SK-N-SH (cell line): ENCODE results near the gene YY1. TPM values are rescaled to one million over a fixed set of nuclear protein-coding genes. Genes with fewer than 3 reads are reported as not detected.

ENCODE experiments used
- CTCF ChIA-PET: fragments of 300-600, 350-600 bp; formaldehyde crosslinking; extraction: SDS; loops from one replicate; lab custom pipeline; 2021; lab: Yijun Ruan, JAX
- POLR2A ChIA-PET: fragments of 350-600 bp; sonication (Branson Sonifier 250); formaldehyde crosslinking; extraction: SDS; loops from one replicate; lab custom pipeline; 2020; ENCODE audit warnings: antibody characterized with exemption, inconsistent platforms; lab: Yijun Ruan, JAX
- DNase-seq: peaks from one replicate; pipeline ENCODE4 v3.0.0; 2012
- H2AFZ ChIP-seq: fragments of 200-600 bp; sonication (generic); 2 replicates; pipeline ENCODE4 v1.8.1; 2016; ENCODE audit warnings: antibody characterized with exemption, mild to moderate bottlenecking, low read depth
- H3F3A ChIP-seq: fragments of 200-600 bp; sonication (generic); replicated peaks from 2 replicates; pipeline ENCODE3; 2016; ENCODE audit warnings: antibody characterized with exemption, mild to moderate bottlenecking; ENCODE audit not compliant: insufficient read depth
- H3K27ac ChIP-seq, 2 experiments: fragments of 200-500 bp in 1 of 2; fragments of 200-600 bp in 1 of 2; sonication (Bioruptor generic) in 1 of 2; sonication (generic), shearing (Covaris generic) in 1 of 2; 2 replicates each; pipeline versions ENCODE4 v1.5.1 to v1.6.1; 2014 to 2016; ENCODE audit warnings: low read depth in 2 of 2, inconsistent platforms in 1 of 2, low read length in 1 of 2, mild to moderate bottlenecking in 1 of 2, mixed read lengths in 1 of 2
- H3K27me3 ChIP-seq: fragments of 200-600 bp; sonication (generic), shearing (Covaris generic); 2 replicates; pipeline ENCODE4 v1.6.1; 2016; ENCODE audit warnings: mixed run types; ENCODE audit not compliant: insufficient read depth
- H3K36me3 ChIP-seq, 2 experiments: fragments of 200-500 bp in 1 of 2; fragments of 200-600 bp in 1 of 2; sonication (Bioruptor generic) in 1 of 2; sonication (generic) in 1 of 2; replicated peaks in 1 of 2; 2 replicates each; pipeline versions ENCODE3 to v1.5.1; 2014 to 2016; ENCODE audit warnings: low read length in 1 of 2, mild to moderate bottlenecking in 1 of 2; ENCODE audit not compliant: insufficient read depth in 2 of 2, control insufficient read depth in 1 of 2
- H3K4me1 ChIP-seq, 2 experiments: fragments of 200-500 bp in 1 of 2; fragments of 200-600 bp in 1 of 2; sonication (Bioruptor generic) in 1 of 2; sonication (generic), shearing (Covaris generic) in 1 of 2; 2 replicates each; pipeline versions ENCODE4 v1.5.1 to v1.6.1; 2014 to 2016; ENCODE audit warnings: low read depth in 1 of 2, low read length in 1 of 2, mixed run types in 1 of 2; ENCODE audit not compliant: insufficient read depth in 2 of 2, control insufficient read depth in 1 of 2
- H3K4me2 ChIP-seq: fragments of 200-600 bp; sonication (generic), shearing (Covaris generic); 2 replicates; pipeline ENCODE4 v1.6.1; 2017; ENCODE audit warnings: mixed run types
- H3K4me3 ChIP-seq, 2 experiments: fragments of 200-500 bp in 1 of 2; fragments of 200-600 bp in 1 of 2; sonication (Bioruptor generic) in 1 of 2; sonication (generic), shearing (Covaris generic) in 1 of 2; 2 replicates each; pipeline versions ENCODE4 v1.5.1 to v1.8.1; 2014 to 2016; ENCODE audit warnings: low read depth in 2 of 2, inconsistent platforms in 1 of 2, low read length in 1 of 2, mild to moderate bottlenecking in 1 of 2, mixed read lengths in 1 of 2, moderate library complexity in 1 of 2
- H3K79me2 ChIP-seq: fragments of 200-600 bp; sonication (generic); 2 replicates; pipeline ENCODE4 v1.8.1; 2017; ENCODE audit warnings: mild to moderate bottlenecking; ENCODE audit not compliant: insufficient read depth
- H3K9ac ChIP-seq: fragments of 200-600 bp; sonication (generic); 2 replicates; pipeline ENCODE4 v1.6.1; 2017; ENCODE audit warnings: mixed run types
- H3K9me2 ChIP-seq: fragments of 200-600 bp; sonication (generic); 2 replicates; pipeline ENCODE4 v1.6.1; 2017; ENCODE audit warnings: mixed run types
- H3K9me3 ChIP-seq: fragments of 200-600 bp; sonication (generic); 2 replicates; pipeline ENCODE4 v1.6.1; 2017; ENCODE audit warnings: mixed run types, mild to moderate bottlenecking, moderate library complexity
- H4K20me1 ChIP-seq: fragments of 200-600 bp; sonication (generic); 2 replicates; pipeline ENCODE4 v1.6.1; 2017; ENCODE audit warnings: mild to moderate bottlenecking, mixed run types; ENCODE audit not compliant: insufficient read depth
- CTCF ChIP-seq: fragments of 200-600 bp; sonication (generic); IDR thresholded peaks from 2 replicates; pipeline ENCODE4 v1.6.1; 2017; ENCODE audit warnings: antibody characterized with exemption, mild to moderate bottlenecking, moderate library complexity
- EP300 ChIP-seq, 2 experiments: IDR thresholded peaks; 2 replicates each; pipeline versions ENCODE4 v1.4.0 to v1.6.1; 2012; ENCODE audit warnings: borderline replicate concordance in 1 of 2, low read depth in 1 of 2, low read length in 1 of 2
- FOXJ3 ChIP-seq: sonication (generic); formaldehyde crosslinking; IDR thresholded peaks from 2 replicates; pipeline ENCODE4 v1.5.1; 2020; ENCODE audit warnings: mild to moderate bottlenecking, missing genetic modification reagents
- GABPA ChIP-seq: IDR thresholded peaks from 2 replicates; pipeline ENCODE4 v1.4.0; 2012; ENCODE audit warnings: low read depth, mild to moderate bottlenecking
- GATA2 ChIP-seq: sonication (generic); formaldehyde crosslinking; IDR thresholded peaks from 2 replicates; pipeline ENCODE4 v1.5.0; 2020; ENCODE audit warnings: mild to moderate bottlenecking, missing genetic modification reagents
- IRF3 ChIP-seq: fragments of 150-350 bp; IDR thresholded peaks from 2 replicates; pipeline ENCODE4 v1.6.1; 2016; ENCODE audit warnings: mild to moderate bottlenecking, low read depth, low read length
- JUND ChIP-seq: IDR thresholded peaks from 2 replicates; pipeline ENCODE4 v1.4.0; 2012
- MAX ChIP-seq: IDR thresholded peaks from 2 replicates; pipeline ENCODE4 v1.4.0; 2012; ENCODE audit warnings: low read depth
- MEF2A ChIP-seq: IDR thresholded peaks from 2 replicates; pipeline ENCODE4 v1.4.0; 2012; ENCODE audit warnings: low read depth, borderline replicate concordance
- NFIC ChIP-seq: IDR thresholded peaks from 2 replicates; pipeline ENCODE4 v1.4.0; 2012; ENCODE audit warnings: borderline replicate concordance
- PBX3 ChIP-seq: IDR thresholded peaks from 2 replicates; pipeline ENCODE4; 2012
- RAD21 ChIP-seq: IDR thresholded peaks from 2 replicates; pipeline ENCODE4 v1.6.1; 2012; ENCODE audit warnings: mild to moderate bottlenecking, low read length
- RCOR1 ChIP-seq: fragments of 150-350 bp; IDR thresholded peaks from 2 replicates; pipeline ENCODE4 v1.6.1; 2017; ENCODE audit warnings: antibody characterized with exemption, low read length
- SMC3 ChIP-seq: IDR thresholded peaks from 2 replicates; pipeline ENCODE4 v1.6.1; 2012; ENCODE audit warnings: low read depth, low read length, improper control_type of control experiment
- TCF12 ChIP-seq: IDR thresholded peaks from 2 replicates; pipeline ENCODE4 v1.4.0; 2012
- USF1 ChIP-seq: IDR thresholded peaks from 2 replicates; pipeline ENCODE4 v1.4.0; 2012; ENCODE audit warnings: low read depth, borderline replicate concordance
- YY1 ChIP-seq: IDR thresholded peaks from 2 replicates; pipeline ENCODE4 v1.4.0; 2012; ENCODE audit warnings: low read depth, mild to moderate bottlenecking
- WGBS: methylation state at CpG from one replicate; pipeline ENCODE4 v1.1.6; 2017; ENCODE audit warnings: low lambda C conversion rate; 5-methylcytosine and 5-hydroxymethylcytosine counted together
- polyA plus RNA-seq, 3 experiments: library from polyadenylated mRNA; depleted of rRNA; stranded (reverse); fragments of >200 nt; gene quantifications; 2 replicates each; pipeline ENCODE4 v1.2.3, GENCODE V29; 2012

Gene YY1
- polyA plus RNA-seq, 1 of the 3 experiments (the other 2 are of a cell fraction), result 18.1 TPM

- POLR2A ChIA-PET, result interaction anchor here (1.0 kb wide), 1 partner anchor 12 kb away, joined by 4 read pairs; no protein-coding TSS in a partner anchor
- Histone ChIP-seq H3K9me2 (no peaks in the 10 kb centered on the region), H2AFZ (no peak overlapping the region), H3K4me2 (no peak overlapping the region), H4K20me1 (no peaks in the 10 kb centered on the region; the same call in 1 of the 2 replicates), H3K79me2 (peaks cover 42% of the 10 kb centered on the region; the same call in 1 of the 2 replicates), H3F3A (no peaks in the 10 kb centered on the region), H3K27ac (no peak overlapping the region), H3K9me3 (no peaks in the 10 kb centered on the region), H3K27me3 (no peaks in the 10 kb centered on the region), H3K9ac (no peak overlapping the region), H3K36me3 (peaks cover 0 to 4% of the 10 kb centered on the region in 2 experiments), H3K4me3 (no peak overlapping the region), H3K4me1 (no peaks in the 10 kb centered on the region; a peak in 1 of 4 replicates)
- CTCF ChIA-PET, result no interaction called here
- TF ChIP-seq JUND (no peak), NFIC (no peak), MAX (no peak), EP300 (IDR thresholded peaks at IDR 0.05; ENCODE audit: borderline replicate concordance in 1 of 2, low read depth in 1 of 2, low read length in 1 of 2) (no peak), RCOR1 (no peak), PBX3 (no peak), MEF2A (no peak), FOXJ3 (CRISPR knock-in tag) (no peak), SMC3 (no peak), YY1 (no peak), RAD21 (no peak), USF1 (no peak), TCF12 (no peak), IRF3 (no peak)
- WGBS, result 96% methylated on average over 4 of the region's 4 CpGs
- no peak for DNase-seq
These were observed 13.8 kb upstream of the YY1 start for GRCh38 chr14:100225169-100225568.

- POLR2A ChIA-PET, result no interaction called here
These were observed 8.6 kb upstream of the YY1 start for GRCh38 chr14:100230361-100230760.

More at GRCh38 chr14:100230361-100230760, 8.6 kb upstream of the YY1 start:
- TF ChIP-seq GATA2 (no peak), MEF2A (no peak), EP300 (IDR thresholded peaks at IDR 0.05; ENCODE audit: borderline replicate concordance in 1 of 2, low read depth in 1 of 2, low read length in 1 of 2) (no peak), CTCF (no peak), GABPA (no peak)
- TF ChIP-seq, all 33 proteins: peak for 0
- H3K4me1 ChIP-seq, result no peaks in the 10 kb centered on the region
- 97% methylated on average over 5 of the region's 5 CpGs for WGBS
- H3K27me3 ChIP-seq, result no peaks in the 10 kb centered on the region
- CTCF ChIA-PET, result interaction anchor here (0.7 to 1.8 kb wide), 3 partner anchors 9 to 608 kb away, joined by 3 to 7 read pairs (median 4); no protein-coding TSS in a partner anchor
- peaks cover 6 to 15% of the 10 kb centered on the region in 2 experiments for H3K36me3 ChIP-seq
- no peaks in the 10 kb centered on the region for H3K9me2 ChIP-seq
- H4K20me1 ChIP-seq, result peaks cover 19% of the 10 kb centered on the region
- no peak for DNase-seq
- H3K9me3 ChIP-seq, result no peaks in the 10 kb centered on the region
- H3F3A ChIP-seq, result no peaks in the 10 kb centered on the region
- no peak overlapping the region for H3K4me2 ChIP-seq
- H3K4me3 ChIP-seq, result no peak overlapping the region
- no peak overlapping the region for H3K9ac ChIP-seq
- H3K79me2 ChIP-seq, result peaks cover 94% of the 10 kb centered on the region
- no peak overlapping the region for H2AFZ ChIP-seq
- H3K27ac ChIP-seq, result no peak overlapping the region; a peak in 1 of 4 replicates
